IPS-20b (cell line): ENCODE measurements around the gene RBBP6.

Experiments
- H3K27ac ChIP-seq: one replicate; pipeline ENCODE4 v1.5.1; 2013; ENCODE audit warnings: low read length
- H3K27me3 ChIP-seq: 2 replicates; pipeline ENCODE4 v1.6.1; 2013; ENCODE audit warnings: mild to moderate bottlenecking, low read length, inconsistent platforms; ENCODE audit not compliant: insufficient read depth
- H3K36me3 ChIP-seq: 2 replicates; pipeline ENCODE4 v1.6.1; 2013; ENCODE audit warnings: low read depth, mild to moderate bottlenecking, inconsistent platforms, low read length, moderate library complexity; ENCODE audit not compliant: insufficient read depth
- H3K4me1 ChIP-seq: 2 replicates; pipeline ENCODE4 v1.6.1; 2013; ENCODE audit warnings: mild to moderate bottlenecking, control low read depth, inconsistent platforms, low read length, moderate library complexity; ENCODE audit not compliant: insufficient read depth
- H3K4me3 ChIP-seq: 2 replicates; pipeline ENCODE4 v1.5.1; 2013; ENCODE audit warnings: mild to moderate bottlenecking, low read length, inconsistent platforms
- H3K9ac ChIP-seq: 2 replicates; pipeline ENCODE4 v1.6.1; 2013; ENCODE audit warnings: low read depth, mild to moderate bottlenecking, inconsistent platforms, low read length, moderate library complexity
- H3K9me3 ChIP-seq: 2 replicates; pipeline ENCODE4 v1.6.1; 2013; ENCODE audit warnings: mild to moderate bottlenecking, low read depth, low read length, inconsistent platforms; ENCODE audit not compliant: insufficient read depth

The RBBP6 gene

DNA sequence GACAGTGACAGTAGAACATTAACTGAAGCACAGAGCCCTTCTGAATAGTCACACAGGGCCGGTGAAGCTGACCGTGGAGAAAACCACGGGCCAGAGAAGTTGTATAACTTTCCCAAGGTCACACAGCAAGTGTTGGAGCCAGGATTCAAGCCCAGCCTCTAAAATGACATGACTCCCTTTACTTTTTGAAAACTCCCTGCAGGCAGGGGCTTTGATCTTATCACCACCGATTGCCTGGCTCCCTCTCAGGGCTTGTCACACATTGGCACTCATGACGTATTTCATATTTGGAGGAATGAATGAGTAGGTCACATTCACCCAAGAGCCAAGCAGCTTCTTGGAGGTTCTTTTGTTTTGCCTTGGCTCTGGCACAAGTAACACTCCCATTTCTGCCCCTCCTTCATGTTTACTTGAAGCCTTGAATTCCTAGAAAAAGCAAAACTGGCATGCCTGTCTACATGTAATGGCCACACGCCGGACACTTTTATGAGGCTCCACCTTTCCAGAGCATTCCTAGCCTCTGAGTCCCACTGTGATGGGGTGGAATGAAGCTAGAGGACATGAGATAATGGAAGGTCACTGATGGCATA lies 13.3 kb upstream of the RBBP6 start:
- Histone ChIP-seq H3K27ac (no peak overlapping the region), H3K4me1 (no peaks in the 10 kb centered on the region), H3K9ac (no peak overlapping the region), H3K27me3 (no peaks in the 10 kb centered on the region), H3K4me3 (no peak overlapping the region), H3K36me3 (no peaks in the 10 kb centered on the region), H3K9me3 (no peaks in the 10 kb centered on the region)

- Histone ChIP-seq H3K4me3 (no peak overlapping the region), H3K36me3 (no peaks in the 10 kb centered on the region), H3K27ac (no peak overlapping the region), H3K9me3 (no peaks in the 10 kb centered on the region), H3K27me3 (no peaks in the 10 kb centered on the region), H3K4me1 (no peaks in the 10 kb centered on the region), H3K9ac (no peak overlapping the region)
Observed at GRCh38 chr16:24526701-24527495, 12.5 kb upstream of the RBBP6 start.

DNA sequence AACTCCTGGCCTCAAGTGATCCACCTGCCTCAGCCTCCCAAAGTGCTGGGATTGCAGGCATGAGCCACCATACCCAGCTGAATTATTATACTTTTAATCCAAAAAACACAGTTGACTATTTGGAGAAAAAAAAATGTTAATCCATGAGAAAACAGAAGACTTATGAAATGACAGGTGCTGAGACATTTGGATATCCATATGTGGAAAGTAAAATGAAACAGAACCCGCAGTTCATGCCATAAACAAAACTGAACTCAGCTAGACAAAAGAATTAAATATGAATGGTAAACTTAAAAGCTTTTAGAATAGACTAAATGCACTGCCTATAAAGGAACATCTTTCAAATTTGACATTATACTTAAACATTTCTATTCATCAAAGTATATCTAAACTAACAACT lies 8.2 kb upstream of the RBBP6 start:
- H3K27me3 ChIP-seq, result no peaks in the 10 kb centered on the region
- H3K27ac ChIP-seq, result no peak overlapping the region

GRCh38 chr16:24534620-24535019 lies 4.7 kb upstream of the RBBP6 start:
- no peaks in the 10 kb centered on the region for H3K4me1 ChIP-seq
- H3K27ac ChIP-seq, result no peak overlapping the region
- H3K9ac ChIP-seq, result no peak overlapping the region
- no peaks in the 10 kb centered on the region for H3K9me3 ChIP-seq
- H3K36me3 ChIP-seq, result no peaks in the 10 kb centered on the region
- H3K4me3 ChIP-seq, result no peak overlapping the region
- no peaks in the 10 kb centered on the region for H3K27me3 ChIP-seq

More for the DNA sequence above, 8.2 kb upstream of the RBBP6 start:
- H3K4me3 ChIP-seq, result no peak overlapping the region
- H3K4me1 ChIP-seq, result no peaks in the 10 kb centered on the region
- no peaks in the 10 kb centered on the region for H3K9me3 ChIP-seq
- H3K36me3 ChIP-seq, result no peaks in the 10 kb centered on the region
- H3K9ac ChIP-seq, result no peak overlapping the region

GRCh38 chr16:24535827-24536226 lies 3.5 kb upstream of the RBBP6 start:
- Histone ChIP-seq H3K36me3 (no peaks in the 10 kb centered on the region), H3K4me1 (no peaks in the 10 kb centered on the region), H3K4me3 (no peak overlapping the region), H3K27ac (no peak overlapping the region), H3K27me3 (no peaks in the 10 kb centered on the region), H3K9ac (no peak overlapping the region), H3K9me3 (no peaks in the 10 kb centered on the region)

GRCh38 chr16:24536671-24537070 lies 2.7 kb upstream of the RBBP6 start:
- Histone ChIP-seq H3K9me3 (no peaks in the 10 kb centered on the region), H3K9ac (no peak overlapping the region), H3K4me3 (no peak overlapping the region), H3K27me3 (no peaks in the 10 kb centered on the region), H3K27ac (no peak overlapping the region), H3K36me3 (no peaks in the 10 kb centered on the region), H3K4me1 (no peaks in the 10 kb centered on the region; the same call in 1 of the 2 replicates)

DNA sequence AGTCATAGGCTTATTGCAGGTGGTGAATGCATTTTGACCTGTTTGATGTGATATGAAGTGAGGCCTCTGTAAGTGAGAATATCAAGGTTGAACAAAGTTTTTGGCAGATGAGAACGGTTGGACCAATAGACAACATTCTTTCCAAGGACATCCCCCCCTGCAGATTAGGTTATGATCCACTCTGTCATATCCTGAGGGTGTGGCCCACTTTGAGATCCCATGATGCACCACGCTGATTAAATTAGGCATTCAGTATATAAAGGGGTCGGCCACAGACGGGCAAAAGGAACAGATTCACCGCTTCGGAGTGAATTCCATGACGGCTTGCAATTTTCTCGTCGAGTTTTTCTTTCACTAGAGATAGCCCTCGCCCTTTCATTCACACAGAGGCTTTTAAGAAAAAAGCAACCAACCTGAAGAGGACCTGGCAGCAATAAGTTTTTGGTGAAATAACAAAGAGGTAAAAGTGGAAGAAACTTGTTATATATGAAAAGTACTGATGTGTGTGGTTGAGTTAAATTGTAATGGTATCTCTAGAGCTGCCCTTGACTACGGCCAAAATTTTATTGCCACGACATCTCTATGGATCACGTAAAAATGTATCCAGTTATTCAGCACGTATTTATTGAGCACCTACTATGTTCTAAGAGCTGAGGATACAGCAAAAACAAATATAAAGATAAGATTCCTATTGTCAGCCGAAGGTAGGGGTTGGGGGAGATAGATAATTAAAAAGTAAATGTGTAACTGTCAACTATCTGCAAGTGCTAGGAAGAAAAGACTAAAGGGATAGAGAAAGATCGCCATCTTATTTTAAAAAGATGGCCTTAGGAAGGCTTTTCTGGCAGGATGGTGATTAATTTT lies 1.7 kb upstream of the RBBP6 start:
- no peak overlapping the region for H3K9ac ChIP-seq
- no peak overlapping the region for H3K27ac ChIP-seq

GRCh38 chr16:24538756-24539294 lies 541 bp upstream of the RBBP6 start:
- H3K27ac ChIP-seq, result no peak overlapping the region
- H3K9me3 ChIP-seq, result no peaks in the 10 kb centered on the region
- peak overlapping the region; percentile 91 for H3K4me3 ChIP-seq
- H3K4me1 ChIP-seq, result peaks cover 4% of the 10 kb centered on the region; the same call in 1 of the 2 replicates
- peaks cover 4% of the 10 kb centered on the region for H3K36me3 ChIP-seq
- peak overlapping the region; percentile 56; the same call in 1 of the 2 replicates for H3K9ac ChIP-seq
- no peaks in the 10 kb centered on the region for H3K27me3 ChIP-seq

More for the DNA sequence above, 1.7 kb upstream of the RBBP6 start:
- no peaks in the 10 kb centered on the region for H3K27me3 ChIP-seq
- H3K4me3 ChIP-seq, result no peak overlapping the region
- no peaks in the 10 kb centered on the region for H3K36me3 ChIP-seq
- H3K9me3 ChIP-seq, result no peaks in the 10 kb centered on the region
- peaks cover 3% of the 10 kb centered on the region; the same call in 1 of the 2 replicates for H3K4me1 ChIP-seq

DNA sequence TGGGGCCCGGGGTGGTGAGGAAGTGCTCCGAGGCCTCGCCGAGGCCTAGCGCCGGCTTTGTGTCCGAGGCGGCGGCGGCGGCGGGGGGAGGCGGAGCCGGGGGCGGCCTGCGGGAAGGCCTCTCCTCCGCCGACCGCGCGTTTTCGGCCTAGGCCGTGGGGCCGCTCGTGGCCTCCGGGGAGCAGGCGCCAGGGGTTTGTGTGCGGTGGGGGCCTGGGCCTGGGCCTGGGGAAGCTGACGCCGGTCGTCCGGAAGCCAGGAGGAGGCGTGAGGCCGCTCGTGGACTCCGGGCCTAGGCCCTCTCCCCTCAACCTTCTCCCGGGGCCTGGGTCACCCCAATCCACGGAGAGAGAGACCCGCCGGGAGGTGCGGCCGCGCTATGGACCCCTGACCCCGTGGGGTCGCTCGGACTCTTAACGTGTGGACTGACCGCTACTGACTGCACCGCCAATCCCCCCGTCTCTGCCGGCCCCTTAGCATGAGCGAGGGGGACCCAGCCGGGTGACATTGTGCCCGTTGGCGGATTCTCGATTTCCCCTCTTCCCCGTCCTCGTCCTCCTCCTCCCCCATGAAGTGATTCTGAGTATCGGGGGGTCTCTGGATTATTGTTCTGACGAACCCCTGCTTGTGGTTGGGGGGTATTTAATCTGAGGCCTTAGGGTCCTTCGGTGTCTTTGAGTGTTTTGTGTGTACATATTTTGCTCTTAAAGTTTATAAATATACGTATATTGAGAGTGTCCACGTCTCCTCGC lies 660 bp downstream of the RBBP6 start:
- Histone ChIP-seq H3K9me3 (no peaks in the 10 kb centered on the region), H3K36me3 (peaks cover 13% of the 10 kb centered on the region), H3K4me1 (peaks cover 6% of the 10 kb centered on the region; the same call in 1 of the 2 replicates), H3K9ac (peak overlapping the region; percentile 92), H3K4me3 (peak overlapping the region; percentile 91), H3K27ac (peak overlapping the region; percentile 60), H3K27me3 (no peaks in the 10 kb centered on the region)

- Histone ChIP-seq H3K4me3 (peak overlapping the region; percentile 91), H3K27me3 (no peaks in the 10 kb centered on the region), H3K36me3 (peaks cover 17% of the 10 kb centered on the region), H3K9me3 (no peaks in the 10 kb centered on the region), H3K27ac (no peak overlapping the region), H3K9ac (peak overlapping the region; percentile 92), H3K4me1 (peaks cover 6% of the 10 kb centered on the region; the same call in 1 of the 2 replicates)
Observed at GRCh38 chr16:24540602-24541210, 1.3 kb downstream of the RBBP6 start.
